ENCODE data around the gene SZRD1. TPM values are rescaled to one million over a fixed set of nuclear protein-coding genes. Genes with fewer than 3 reads are reported as not detected.

The SZRD1 gene
- total and polyA plus RNA-seq, 9 of the 15 experiments (the other 6 are each of a cell fraction or from before 2014, with no cell fraction given), result 3.9 to 149 (median 82.5) TPM

DNA sequence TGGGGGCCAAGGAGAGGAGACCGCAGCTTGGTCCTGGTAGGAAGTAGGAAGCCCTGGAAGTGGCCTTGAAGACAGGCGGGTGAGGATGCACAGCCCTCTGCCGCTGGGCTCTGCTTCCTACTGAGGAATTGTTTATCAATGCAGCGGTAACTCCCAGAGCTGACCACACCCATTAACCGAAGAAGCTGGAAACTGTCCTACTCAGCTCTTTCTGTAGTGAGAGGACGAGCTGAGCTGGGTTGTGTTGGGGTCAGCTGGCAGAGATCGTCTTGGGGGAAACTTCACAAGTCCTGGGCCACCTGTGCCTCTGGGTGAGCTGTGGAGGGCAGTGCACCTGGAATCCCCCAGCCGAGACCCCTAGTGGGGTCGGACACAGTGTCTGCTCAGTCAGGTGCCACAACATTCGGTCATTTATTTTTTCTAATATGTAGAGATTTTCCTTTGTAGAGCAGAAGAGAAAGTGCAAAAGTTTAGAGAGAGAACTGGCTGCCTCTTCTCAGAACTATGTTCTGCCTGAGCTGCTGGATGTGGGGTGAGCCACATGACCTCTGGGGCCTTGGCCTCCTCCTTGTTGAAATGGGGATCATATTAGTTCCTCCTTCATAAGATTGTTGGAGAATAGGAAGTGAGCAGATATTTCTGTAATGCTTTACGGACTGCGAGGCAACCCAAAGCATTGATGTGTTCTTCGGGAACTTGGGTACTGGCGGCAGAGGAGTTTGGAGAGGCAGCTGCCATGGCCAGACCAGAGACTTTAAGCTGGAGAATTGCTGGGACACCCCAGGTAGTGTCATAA, 77.1 kb downstream of the SZRD1 start (continued):
- TF ChIP-seq SMAD3 (CRISPR knock-in tag; conservative IDR thresholded peaks at IDR 0.05) (no peak), SMARCE1 (IDR thresholded peaks at IDR 0.05) (no peak), ZNF408 (CRISPR knock-in tag; IDR thresholded peaks at IDR 0.05; ENCODE audit: low read depth) (no peak), SMC3 (conservative IDR thresholded peaks at IDR 0.05; ENCODE audit: insufficient read depth, low read depth, low read length) (0 out of 2 replicates have a peak, but pooled peaks have one; percentile 3), RBM17 (IDR thresholded peaks at IDR 0.05; ENCODE audit: borderline replicate concordance, low read depth, low read length) (no peak), STAT5A (IDR thresholded peaks at IDR 0.05; ENCODE audit: borderline replicate concordance, low read length) (0 out of 2 replicates have a peak, but pooled peaks have one; percentile 6), KAT7 (CRISPR knock-in tag; IDR thresholded peaks at IDR 0.05; ENCODE audit: borderline replicate concordance) (peak; percentile 73; the same call in 1 of the 2 replicates), CTCF (IDR thresholded peaks at IDR 0.05 in 2 of 3, conservative IDR thresholded peaks at IDR 0.05 in 1 of 3; ENCODE audit: insufficient read depth in 2 of 3, low read depth in 1 of 3, low read length in 3 of 3) (peak in 2 of 3 experiments; percentile 13 to 24; a peak in 2 of 6 replicates)
- TF ChIP-seq, protein P1, sequence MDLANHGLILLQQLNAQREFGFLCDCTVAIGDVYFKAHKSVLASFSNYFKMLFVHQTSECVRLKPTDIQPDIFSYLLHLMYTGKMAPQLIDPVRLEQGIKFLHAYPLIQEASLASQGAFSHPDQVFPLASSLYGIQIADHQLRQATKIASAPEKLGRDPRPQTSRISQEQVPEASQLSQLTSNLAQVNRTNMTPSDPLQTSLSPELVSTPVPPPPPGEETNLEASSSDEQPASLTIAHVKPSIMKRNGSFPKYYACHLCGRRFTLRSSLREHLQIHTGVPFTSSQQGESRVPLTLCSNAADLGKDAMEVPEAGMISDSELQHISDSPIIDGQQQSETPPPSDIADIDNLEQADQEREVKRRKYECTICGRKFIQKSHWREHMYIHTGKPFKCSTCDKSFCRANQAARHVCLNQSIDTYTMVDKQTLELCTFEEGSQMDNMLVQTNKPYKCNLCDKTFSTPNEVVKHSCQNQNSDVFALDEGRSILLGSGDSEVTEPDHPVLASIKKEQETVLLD (IDR thresholded peaks at IDR 0.05), result no peak
- TF ChIP-seq, protein P2, sequence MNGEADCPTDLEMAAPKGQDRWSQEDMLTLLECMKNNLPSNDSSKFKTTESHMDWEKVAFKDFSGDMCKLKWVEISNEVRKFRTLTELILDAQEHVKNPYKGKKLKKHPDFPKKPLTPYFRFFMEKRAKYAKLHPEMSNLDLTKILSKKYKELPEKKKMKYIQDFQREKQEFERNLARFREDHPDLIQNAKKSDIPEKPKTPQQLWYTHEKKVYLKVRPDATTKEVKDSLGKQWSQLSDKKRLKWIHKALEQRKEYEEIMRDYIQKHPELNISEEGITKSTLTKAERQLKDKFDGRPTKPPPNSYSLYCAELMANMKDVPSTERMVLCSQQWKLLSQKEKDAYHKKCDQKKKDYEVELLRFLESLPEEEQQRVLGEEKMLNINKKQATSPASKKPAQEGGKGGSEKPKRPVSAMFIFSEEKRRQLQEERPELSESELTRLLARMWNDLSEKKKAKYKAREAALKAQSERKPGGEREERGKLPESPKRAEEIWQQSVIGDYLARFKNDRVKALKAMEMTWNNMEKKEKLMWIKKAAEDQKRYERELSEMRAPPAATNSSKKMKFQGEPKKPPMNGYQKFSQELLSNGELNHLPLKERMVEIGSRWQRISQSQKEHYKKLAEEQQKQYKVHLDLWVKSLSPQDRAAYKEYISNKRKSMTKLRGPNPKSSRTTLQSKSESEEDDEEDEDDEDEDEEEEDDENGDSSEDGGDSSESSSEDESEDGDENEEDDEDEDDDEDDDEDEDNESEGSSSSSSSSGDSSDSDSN (IDR thresholded peaks at IDR 0.05; ENCODE audit: borderline replicate concordance in 1 of 2, low read depth in 2 of 2, low read length in 2 of 2), result 0 out of 4 replicates have a peak, but pooled peaks of 1 of the 2 experiments have one; percentile 49
- TF ChIP-seq, protein P3, sequence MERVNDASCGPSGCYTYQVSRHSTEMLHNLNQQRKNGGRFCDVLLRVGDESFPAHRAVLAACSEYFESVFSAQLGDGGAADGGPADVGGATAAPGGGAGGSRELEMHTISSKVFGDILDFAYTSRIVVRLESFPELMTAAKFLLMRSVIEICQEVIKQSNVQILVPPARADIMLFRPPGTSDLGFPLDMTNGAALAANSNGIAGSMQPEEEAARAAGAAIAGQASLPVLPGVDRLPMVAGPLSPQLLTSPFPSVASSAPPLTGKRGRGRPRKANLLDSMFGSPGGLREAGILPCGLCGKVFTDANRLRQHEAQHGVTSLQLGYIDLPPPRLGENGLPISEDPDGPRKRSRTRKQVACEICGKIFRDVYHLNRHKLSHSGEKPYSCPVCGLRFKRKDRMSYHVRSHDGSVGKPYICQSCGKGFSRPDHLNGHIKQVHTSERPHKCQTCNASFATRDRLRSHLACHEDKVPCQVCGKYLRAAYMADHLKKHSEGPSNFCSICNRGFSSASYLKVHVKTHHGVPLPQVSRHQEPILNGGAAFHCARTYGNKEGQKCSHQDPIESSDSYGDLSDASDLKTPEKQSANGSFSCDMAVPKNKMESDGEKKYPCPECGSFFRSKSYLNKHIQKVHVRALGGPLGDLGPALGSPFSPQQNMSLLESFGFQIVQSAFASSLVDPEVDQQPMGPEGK (CRISPR knock-in tag; IDR thresholded peaks at IDR 0.05; ENCODE audit: borderline replicate concordance), result no peak
- TF ChIP-seq, protein P4, sequence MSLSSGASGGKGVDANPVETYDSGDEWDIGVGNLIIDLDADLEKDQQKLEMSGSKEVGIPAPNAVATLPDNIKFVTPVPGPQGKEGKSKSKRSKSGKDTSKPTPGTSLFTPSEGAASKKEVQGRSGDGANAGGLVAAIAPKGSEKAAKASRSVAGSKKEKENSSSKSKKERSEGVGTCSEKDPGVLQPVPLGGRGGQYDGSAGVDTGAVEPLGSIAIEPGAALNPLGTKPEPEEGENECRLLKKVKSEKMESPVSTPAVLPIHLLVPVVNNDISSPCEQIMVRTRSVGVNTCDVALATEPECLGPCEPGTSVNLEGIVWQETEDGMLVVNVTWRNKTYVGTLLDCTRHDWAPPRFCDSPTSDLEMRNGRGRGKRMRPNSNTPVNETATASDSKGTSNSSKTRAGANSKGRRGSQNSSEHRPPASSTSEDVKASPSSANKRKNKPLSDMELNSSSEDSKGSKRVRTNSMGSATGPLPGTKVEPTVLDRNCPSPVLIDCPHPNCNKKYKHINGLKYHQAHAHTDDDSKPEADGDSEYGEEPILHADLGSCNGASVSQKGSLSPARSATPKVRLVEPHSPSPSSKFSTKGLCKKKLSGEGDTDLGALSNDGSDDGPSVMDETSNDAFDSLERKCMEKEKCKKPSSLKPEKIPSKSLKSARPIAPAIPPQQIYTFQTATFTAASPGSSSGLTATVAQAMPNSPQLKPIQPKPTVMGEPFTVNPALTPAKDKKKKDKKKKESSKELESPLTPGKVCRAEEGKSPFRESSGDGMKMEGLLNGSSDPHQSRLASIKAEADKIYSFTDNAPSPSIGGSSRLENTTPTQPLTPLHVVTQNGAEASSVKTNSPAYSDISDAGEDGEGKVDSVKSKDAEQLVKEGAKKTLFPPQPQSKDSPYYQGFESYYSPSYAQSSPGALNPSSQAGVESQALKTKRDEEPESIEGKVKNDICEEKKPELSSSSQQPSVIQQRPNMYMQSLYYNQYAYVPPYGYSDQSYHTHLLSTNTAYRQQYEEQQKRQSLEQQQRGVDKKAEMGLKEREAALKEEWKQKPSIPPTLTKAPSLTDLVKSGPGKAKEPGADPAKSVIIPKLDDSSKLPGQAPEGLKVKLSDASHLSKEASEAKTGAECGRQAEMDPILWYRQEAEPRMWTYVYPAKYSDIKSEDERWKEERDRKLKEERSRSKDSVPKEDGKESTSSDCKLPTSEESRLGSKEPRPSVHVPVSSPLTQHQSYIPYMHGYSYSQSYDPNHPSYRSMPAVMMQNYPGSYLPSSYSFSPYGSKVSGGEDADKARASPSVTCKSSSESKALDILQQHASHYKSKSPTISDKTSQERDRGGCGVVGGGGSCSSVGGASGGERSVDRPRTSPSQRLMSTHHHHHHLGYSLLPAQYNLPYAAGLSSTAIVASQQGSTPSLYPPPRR (CRISPR knock-in tag; IDR thresholded peaks at IDR 0.05; ENCODE audit: borderline replicate concordance), result 0 out of 2 replicates have a peak, but pooled peaks have one; percentile 0
